ENCODE data around the gene MAP3K6.

Gene MAP3K6

GRCh38 chr1:27377760-27378495, 11.2 kb upstream of the MAP3K6 start:
- no peak for DNase-seq (ENCODE audit: low spot score)

GRCh38 chr1:27374362-27375086, 7.8 kb upstream of the MAP3K6 start, which contains the start of gene FCN3:
FCN3 (minus strand) TSS chr1:27374824; CDS start chr1:27374818, 6 bp downstream.
- DNase-seq (ENCODE audit: low spot score): no peak

- no peak for DNase-seq (ENCODE audit: low spot score)
Observed at GRCh38 chr1:27372808-27373690, 6.3 kb upstream of the MAP3K6 start.

- no peak for DNase-seq (ENCODE audit: low spot score)
Observed at GRCh38 chr1:27372022-27372807, 5.5 kb upstream of the MAP3K6 start.

GRCh38 chr1:27368869-27369582, 2.3 kb upstream of the MAP3K6 start:
- DNase-seq (ENCODE audit: low spot score): peak; percentile 56

- DNase-seq (ENCODE audit: low spot score): no peak
Observed at GRCh38 chr1:27367160-27367650, 444 bp upstream of the MAP3K6 start.

- no peak for DNase-seq (ENCODE audit: low spot score)
Observed at GRCh38 chr1:27366113-27366410, 699 bp downstream of the MAP3K6 start.

- peak; percentile 93 for DNase-seq (ENCODE audit: low spot score)
Observed at GRCh38 chr1:27365372-27366112, 1.2 kb downstream of the MAP3K6 start.

GRCh38 chr1:27364696-27365371, 1.9 kb downstream of the MAP3K6 start:
- DNase-seq (ENCODE audit: low spot score): no peak

- DNase-seq (ENCODE audit: low spot score): no peak
Observed at GRCh38 chr1:27363766-27364695, 2.7 kb downstream of the MAP3K6 start.

- no peak for DNase-seq (ENCODE audit: low spot score)
Observed at GRCh38 chr1:27361553-27361952, 5.2 kb downstream of the MAP3K6 start.

GRCh38 chr1:27361044-27361402, 5.7 kb downstream of the MAP3K6 start:
- no peak for DNase-seq (ENCODE audit: low spot score)

- DNase-seq (ENCODE audit: low spot score): no peak
Observed at GRCh38 chr1:27360159-27361043, 6.4 kb downstream of the MAP3K6 start.

GRCh38 chr1:27359822-27360158, 7.0 kb downstream of the MAP3K6 start:
- no peak for DNase-seq (ENCODE audit: low spot score)

- no peak for DNase-seq (ENCODE audit: low spot score)
Observed at GRCh38 chr1:27358928-27359313, 7.8 kb downstream of the MAP3K6 start.

- DNase-seq (ENCODE audit: low spot score): no peak
Observed at GRCh38 chr1:27358038-27358927, 8.5 kb downstream of the MAP3K6 start.
